ENCODE data around the gene AUP1. TPM values are rescaled to one million over a fixed set of nuclear protein-coding genes. Genes with fewer than 3 reads are reported as not detected.
"Not testable (repeated sequence)": the region's sequence is repeated elsewhere in the genome, so short reads cannot be mapped to it uniquely, and the experiment has no call there.

Gene AUP1
- total and polyA plus RNA-seq, 8 donors = 74.4 to 244 (median 167) TPM

DNA sequence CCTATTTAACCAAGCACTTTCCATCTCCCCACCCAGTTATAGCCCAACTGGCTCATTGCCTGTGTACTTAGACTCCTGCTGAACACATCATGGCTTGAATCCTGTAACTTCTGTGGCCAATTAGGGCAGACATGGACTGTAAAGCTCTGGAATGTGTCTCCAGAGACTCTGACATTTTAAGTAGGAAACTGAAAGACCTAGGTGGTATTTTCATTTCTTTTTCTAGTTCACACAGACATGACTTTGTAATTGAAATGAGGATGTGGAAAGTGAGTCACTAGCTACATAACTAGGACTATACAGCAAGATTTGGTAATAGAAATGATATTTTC lies 37.2 kb upstream of the AUP1 start:
- Histone ChIP-seq H3K27me3 (no peaks in the 10 kb centered on the region), H3K27ac (no peak overlapping the region)
- intact Hi-C loops (cut with DNase I; ENCODE audit: low total_unique reads) = no loop called here

GRCh38 chr2:74566076-74566753 lies 36.7 kb upstream of the AUP1 start:
- TF ChIP-seq CTCF (IDR thresholded peaks at IDR 0.05) (no peak), EP300 (IDR thresholded peaks at IDR 0.05) (no peak), POLR2A (IDR thresholded peaks at IDR 0.05) (no peak), POLR2AphosphoS5 (IDR thresholded peaks at IDR 0.05) (no peak)
- no peaks in the 10 kb centered on the region for H3K27me3 ChIP-seq
- no peak for DNase-seq
- H3K9me3 ChIP-seq = no peaks in the 10 kb centered on the region
- no peak overlapping the region for H3K27ac ChIP-seq
- no peak overlapping the region for H3K4me3 ChIP-seq
- WGBS, 5 donors = 73 to 87% (median 83%) methylated on average over 7 of the region's 7 CpGs
- no peaks in the 10 kb centered on the region for H3K4me1 ChIP-seq
- intact Hi-C loops (cut with DNase I; ENCODE audit: low total_unique reads) = no loop called here
- no peaks in the 10 kb centered on the region for H3K36me3 ChIP-seq

More for the DNA sequence above, 37.2 kb upstream of the AUP1 start:
- Histone ChIP-seq H3K9me3 (no peaks in the 10 kb centered on the region), H3K4me1 (no peaks in the 10 kb centered on the region), H3K36me3 (no peaks in the 10 kb centered on the region), H3K4me3 (no peak overlapping the region)
- DNase-seq = no peak
- no peak for TF ChIP-seq CTCF (IDR thresholded peaks at IDR 0.05)
- no peak for TF ChIP-seq EP300 (IDR thresholded peaks at IDR 0.05)
- TF ChIP-seq POLR2A (IDR thresholded peaks at IDR 0.05) = no peak
- TF ChIP-seq POLR2AphosphoS5 (IDR thresholded peaks at IDR 0.05) = no peak

DNA sequence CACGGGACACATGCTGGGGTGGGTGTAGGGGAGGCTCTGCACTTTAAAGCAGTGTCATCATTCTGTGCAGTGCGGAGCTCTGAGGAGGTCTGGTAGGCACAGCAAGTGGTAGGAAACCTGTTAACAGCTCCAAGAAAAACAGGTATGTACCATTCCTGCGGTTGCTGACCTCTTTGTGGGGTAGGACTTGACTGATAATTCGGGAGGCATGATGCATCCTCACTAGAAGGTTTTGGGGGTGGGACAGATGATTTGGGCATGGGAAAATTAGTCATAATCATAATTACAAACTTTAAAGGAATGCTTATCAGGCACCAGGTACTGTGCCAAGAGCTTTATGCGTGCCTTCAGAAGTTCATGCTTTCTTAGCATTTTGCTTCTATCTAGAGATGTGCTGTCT lies 34.7 kb upstream of the AUP1 start:
- Histone ChIP-seq H3K9me3 (no peaks in the 10 kb centered on the region), H3K4me1 (peaks cover 0 to 2% (median under 1%) of the 10 kb centered on the region in 4 donors), H3K27me3 (no peaks in the 10 kb centered on the region), H3K4me3 (no peak overlapping the region), H3K36me3 (no peaks in the 10 kb centered on the region), H3K27ac (no peak overlapping the region)
- DNase-seq = no peak
- 62 to 75% (median 70%) methylated on average over 5 of the region's 5 CpGs for WGBS, 5 donors
- intact Hi-C loops (cut with DNase I; ENCODE audit: low total_unique reads) = no loop called here
- TF ChIP-seq POLR2AphosphoS5 (IDR thresholded peaks at IDR 0.05) (no peak), POLR2A (IDR thresholded peaks at IDR 0.05) (no peak), CTCF (IDR thresholded peaks at IDR 0.05) (no peak), EP300 (IDR thresholded peaks at IDR 0.05) (no peak)

DNA sequence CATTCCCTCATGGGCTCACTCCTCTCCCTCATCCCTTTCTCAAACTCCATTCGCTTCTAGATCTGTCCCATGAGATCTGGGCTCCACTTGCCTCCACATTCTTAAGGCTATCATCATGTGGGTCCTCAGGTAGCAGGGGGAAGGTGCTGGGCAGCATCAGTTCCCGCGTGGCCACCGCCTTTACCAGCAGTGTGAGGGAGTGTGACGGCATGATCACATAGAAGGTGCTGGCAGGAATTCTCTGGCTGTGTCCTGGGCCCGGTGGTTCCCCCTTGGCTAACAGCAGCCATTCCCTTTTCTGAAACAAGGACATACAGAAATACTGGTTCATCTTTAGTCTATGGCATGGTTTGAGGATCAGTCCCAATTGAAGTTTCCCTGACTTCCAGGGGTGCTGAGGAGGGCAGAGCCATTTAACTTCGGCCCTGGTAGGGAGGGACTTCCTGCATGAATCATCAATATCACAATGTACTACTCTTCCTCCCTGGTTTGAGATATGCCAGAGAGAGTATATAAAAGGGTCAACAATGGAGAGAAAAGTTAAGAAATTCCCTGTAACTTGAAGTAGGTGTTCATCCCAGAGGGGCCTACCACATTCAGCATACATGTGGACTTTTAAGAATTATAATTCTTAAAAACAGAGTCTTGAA lies 32.7 kb upstream of the AUP1 start:
- Histone ChIP-seq H3K27ac (no peak overlapping the region), H3K4me1 (peaks cover 0 to 21% (median 13%) of the 10 kb centered on the region in 4 donors), H3K4me3 (no peak overlapping the region), H3K27me3 (no peaks in the 10 kb centered on the region), H3K36me3 (no peaks in the 10 kb centered on the region), H3K9me3 (no peaks in the 10 kb centered on the region)
- intact Hi-C loops (cut with DNase I; ENCODE audit: low total_unique reads) = no loop called here
- WGBS, 5 donors = 80 to 86% (median 83%) methylated on average over 7 of the region's 7 CpGs
- TF ChIP-seq CTCF (IDR thresholded peaks at IDR 0.05) = no peak
- TF ChIP-seq POLR2AphosphoS5 (IDR thresholded peaks at IDR 0.05) = no peak
- no peak for TF ChIP-seq POLR2A (IDR thresholded peaks at IDR 0.05)
- TF ChIP-seq EP300 (IDR thresholded peaks at IDR 0.05) = no peak
- no peak for DNase-seq

DNA sequence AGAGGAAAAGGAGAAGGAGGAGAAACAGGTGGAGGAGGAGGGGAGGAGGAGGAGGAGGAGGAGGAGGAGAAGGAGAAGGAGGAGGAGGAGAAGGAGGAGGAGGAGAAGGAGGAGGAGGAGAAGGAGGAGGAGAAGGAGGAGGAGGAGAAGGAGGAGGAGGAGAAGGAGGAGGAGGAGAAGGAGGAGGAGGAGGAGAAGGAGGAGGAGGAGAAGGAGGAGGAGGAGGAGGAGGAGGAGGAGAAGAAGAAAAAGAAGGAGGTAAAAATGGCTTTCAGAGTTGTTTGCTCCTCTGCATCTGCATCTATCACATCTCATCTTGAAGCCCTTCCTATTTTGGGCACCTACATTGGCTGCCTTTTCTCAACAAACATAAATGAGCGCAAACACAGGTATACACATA lies 31.5 kb upstream of the AUP1 start:
- DNase-seq; H3K9me3 ChIP-seq; H3K4me3 ChIP-seq; H3K27ac ChIP-seq; H3K27me3 ChIP-seq; intact Hi-C loops (cut with DNase I; ENCODE audit: low total_unique reads): not testable (repeated sequence)
- peaks cover 8 to 12% (median 10%) of the 10 kb centered on the region in 4 donors for H3K36me3 ChIP-seq
- WGBS, 5 donors = 91 to 100% (median 95%) methylated on average over 1 of the region's 1 CpG
- peaks cover 0 to 33% (median 13%) of the 10 kb centered on the region in 4 donors for H3K4me1 ChIP-seq

All from stomach (tissue), 9 donors.